HS-5 (cell line): ENCODE data around the gene MYDGF.
A peak's percentile ranks its signal among the peaks of the same experiment; 100 is the strongest.

Source experiments
- DNase-seq: peaks from one replicate; pipeline ENCODE4 v3.0.0-alpha.2; 2012; ENCODE audit warnings: low read depth

The MYDGF gene

DNA sequence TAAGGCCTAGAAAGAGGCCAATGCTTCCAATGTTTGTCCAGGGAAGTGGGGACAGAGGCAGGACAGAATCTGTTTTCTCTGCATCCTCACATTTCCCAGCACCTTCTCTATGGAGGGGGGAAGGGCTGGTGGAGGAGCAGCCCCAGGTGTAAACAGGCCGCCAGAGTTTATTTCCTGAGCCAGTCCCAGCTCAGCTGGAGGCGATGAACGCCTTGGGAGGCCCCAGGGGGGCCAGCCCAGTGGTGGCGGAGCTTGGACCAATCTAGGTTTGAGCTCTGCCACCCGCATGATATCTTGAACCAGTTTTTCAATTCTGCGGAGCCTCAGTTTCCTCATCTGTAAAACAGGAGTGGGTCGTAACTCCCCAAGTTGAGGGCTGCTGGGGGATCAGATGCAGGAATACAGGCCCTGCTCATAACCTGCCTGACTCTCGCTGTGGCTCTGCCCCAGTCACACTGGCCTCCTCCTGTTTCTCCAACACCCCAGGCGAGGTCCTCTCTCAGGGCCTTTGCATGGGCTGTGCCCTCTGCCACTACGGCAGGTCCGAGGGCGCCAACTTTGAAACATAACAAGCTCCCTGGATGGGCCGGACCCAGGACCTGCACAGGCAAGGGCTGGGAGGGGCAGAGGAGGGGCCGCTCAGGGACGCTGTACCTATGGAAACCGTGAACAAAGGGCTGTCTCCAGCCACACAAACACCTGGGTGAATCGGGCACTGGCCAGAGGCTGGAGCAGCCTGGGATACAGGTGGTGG lies 29.7 kb downstream of the MYDGF start:
- DNase-seq = no peak

DNA sequence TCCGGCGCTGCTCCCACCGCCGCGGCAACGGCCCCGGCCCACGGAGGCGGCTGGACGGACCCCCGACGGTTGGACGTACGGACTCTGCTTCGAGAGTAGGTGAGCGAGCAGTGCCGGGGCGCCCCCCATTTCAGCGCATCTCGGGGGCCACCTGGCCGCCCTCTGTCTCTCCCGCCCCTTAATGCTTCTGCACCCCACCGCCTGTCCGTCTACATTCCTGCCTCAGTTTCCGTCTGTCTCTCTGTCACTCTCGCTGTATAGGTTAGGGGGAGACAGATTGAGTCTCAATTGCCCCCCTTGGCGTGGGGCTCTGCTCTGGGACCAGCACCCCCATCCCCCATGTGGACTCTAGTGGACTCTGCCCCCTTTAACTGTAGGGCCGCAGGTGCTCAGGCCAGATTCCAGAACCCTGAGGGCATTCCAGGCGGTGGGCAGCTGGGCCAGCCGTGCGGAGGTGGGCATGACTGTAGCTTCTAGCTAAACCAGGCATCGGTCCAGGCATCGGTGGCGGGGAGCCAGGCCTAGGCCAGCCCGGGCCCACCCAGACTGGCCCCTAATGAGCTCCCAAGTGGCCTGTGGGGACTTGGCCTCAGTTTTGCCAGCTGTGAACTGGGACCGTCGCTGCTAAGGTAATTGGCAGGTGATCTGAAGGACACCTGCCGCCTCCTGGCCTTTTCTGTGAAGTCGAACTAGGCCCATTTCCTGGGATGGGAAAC lies 30.5 kb downstream of the MYDGF start:
- DNase-seq = no peak

- peak; percentile 73 for DNase-seq
These were observed 31.2 kb downstream of the MYDGF start, which contains the start of gene TNFAIP8L1 for GRCh38 chr19:4638828-4639530. TNFAIP8L1 (plus strand) TSS chr19:4639516; CDS start chr19:4651870, 12,354 bp downstream.

- no peak for DNase-seq
These were observed 31.8 kb downstream of the MYDGF start for GRCh38 chr19:4638317-4638716.

GRCh38 chr19:4636761-4637160 lies 33.4 kb downstream of the MYDGF start:
- DNase-seq = no peak

DNA sequence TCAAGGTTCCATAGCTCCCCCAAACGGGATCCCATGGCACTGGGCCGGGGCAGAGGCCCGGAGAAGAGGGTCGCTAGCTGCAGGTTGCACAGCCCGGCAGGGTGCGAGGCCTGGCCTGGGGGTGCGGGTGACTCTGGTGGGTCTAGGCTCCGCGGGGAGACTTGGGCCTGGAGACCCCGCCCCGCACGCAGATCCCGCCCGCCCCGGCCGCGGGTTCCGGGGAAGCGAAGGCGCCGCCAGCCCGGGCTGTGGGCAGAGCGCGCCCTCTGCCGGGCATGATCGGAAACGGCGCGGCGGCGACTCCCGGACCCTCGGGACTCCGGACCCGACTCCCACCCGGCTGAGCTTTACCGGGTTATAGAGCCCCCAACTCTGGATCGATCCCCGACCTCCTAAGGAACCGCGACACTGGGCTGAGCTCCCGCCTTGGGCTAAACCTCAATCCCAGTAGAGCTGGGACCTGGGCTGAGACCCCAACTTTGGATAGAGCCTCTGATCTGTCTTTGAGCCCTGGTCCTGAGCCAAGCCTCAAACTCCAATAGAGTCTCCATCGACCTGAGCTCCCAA lies 33.9 kb downstream of the MYDGF start:
- DNase-seq = no peak

- no peak for DNase-seq
These were observed 34.4 kb downstream of the MYDGF start for GRCh38 chr19:4635754-4636116.

DNA sequence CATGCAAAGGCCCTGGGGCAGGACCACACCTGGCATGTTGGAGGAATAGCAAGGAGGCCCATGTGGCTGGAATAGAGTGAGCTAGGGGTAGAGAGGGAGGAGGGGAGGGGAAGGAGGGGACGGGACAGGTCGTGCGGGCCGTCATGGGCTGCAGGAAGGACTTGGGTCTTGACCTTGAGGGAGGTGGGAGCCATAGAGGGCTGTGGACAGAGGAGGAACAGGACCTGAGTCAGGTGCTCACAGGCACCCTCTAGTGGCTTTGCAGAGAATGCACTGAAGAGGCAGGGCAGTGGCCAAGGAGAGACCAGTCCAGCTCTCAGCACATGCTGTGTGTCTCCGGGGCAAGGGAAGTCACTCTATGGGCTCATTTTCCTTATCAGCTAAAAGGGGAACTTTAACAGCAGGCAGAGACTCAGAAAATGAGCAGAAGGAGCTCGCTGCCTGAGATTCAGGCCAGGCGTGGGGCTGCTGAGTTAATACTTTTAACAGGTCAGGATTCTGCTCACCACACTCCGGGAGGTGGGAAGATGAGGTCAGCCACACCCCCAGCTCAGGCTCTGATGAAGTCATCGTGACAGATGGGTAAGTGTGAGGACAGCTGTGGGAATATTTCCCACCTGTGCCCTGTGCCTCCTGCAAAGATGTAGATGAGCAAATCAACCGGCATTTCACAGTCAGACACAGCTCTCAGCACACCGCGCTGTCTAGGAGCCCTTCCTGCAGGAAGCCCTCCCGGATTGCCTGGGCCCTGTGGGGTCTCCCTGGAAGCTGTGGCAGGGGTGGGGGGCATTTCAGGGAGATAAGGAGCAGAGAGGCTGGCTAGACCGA lies 36.8 kb downstream of the MYDGF start:
- DNase-seq = peak; percentile 63

DNA sequence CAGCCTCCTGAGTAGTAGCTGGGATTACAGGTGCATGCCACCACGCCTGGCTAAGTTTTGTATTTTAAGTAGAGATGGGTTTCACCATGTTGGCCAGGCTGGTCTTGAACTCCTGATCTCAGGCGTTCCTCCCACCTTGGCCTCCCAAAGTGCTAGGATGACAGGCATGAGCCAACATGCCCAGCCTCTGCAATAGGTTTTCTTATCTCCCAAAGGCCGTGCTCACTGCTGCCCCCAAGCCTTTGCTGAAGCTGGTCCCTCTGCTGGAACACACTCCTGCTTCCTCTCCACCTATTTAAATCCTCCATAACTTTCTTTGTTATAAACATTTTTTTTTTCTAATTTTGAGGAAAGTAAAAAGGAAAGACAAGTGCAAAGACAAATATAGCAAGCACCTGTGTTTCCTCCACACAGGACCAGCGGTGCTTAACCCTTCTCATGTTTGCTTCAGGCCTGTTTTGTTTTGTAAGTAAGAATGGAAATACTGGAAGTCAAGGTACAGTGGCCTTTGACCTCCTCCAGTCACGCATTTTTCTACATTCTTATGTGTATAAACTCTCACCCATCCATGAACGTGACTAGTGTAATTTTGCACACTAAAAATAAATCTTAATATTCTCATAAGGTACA lies 45.3 kb downstream of the MYDGF start:
- no peak for DNase-seq

GRCh38 chr19:4624301-4624700 lies 45.8 kb downstream of the MYDGF start:
- no peak for DNase-seq

- no peak for DNase-seq
These were observed 47.3 kb downstream of the MYDGF start for GRCh38 chr19:4622695-4623421.

- no peak for DNase-seq
These were observed 49.5 kb downstream of the MYDGF start for GRCh38 chr19:4620675-4621074.

DNA sequence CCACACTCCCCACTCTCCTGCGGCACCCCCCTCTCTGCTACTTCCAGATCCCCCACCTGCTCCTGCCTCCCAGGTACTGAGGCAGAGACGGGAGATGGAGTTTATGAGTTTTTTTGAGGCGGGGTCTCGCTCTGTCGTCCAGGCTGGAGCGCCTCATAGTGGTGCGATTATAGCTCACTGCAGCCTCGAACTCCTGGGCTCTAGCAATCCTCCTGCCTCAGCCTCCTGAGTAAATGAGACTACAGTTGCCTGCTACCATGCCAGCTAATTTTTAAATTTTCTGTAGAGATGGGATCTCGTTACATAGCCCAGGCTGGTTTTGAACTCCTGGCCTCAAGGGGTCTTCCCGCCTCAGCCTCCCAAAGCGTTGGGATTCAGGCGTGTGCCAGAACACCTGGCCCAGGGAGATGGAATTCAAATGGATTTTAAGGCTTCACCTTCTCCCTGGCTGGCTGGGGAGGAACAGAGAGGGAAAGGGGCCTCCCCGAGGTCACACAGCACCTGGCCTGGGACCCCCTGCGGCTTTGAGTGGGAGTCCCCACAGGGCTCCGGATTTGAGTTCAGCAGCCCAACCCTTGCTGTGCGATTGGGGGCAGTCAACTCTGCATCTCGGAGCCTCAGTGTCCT lies 50.4 kb downstream of the MYDGF start:
- no peak for DNase-seq

DNA sequence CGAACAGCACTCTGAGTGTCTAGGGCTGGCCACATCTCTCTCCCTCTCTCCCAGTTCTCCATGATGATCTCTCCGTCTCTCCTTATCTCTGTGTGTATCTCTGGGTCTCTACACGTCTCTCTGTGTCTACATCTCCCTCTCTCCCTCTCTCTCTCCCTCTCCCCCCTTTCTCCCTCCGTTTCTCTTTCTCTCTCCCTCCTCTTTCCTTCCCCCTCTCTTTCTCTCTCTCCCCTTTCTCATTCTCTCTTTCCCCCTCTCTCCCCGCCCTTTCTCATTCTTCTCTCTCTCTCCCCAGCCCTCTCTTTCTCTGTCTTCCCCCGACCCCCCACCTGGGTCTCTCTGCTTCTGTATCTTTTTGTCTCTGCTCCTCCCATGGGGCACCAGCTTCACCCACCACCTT lies 52.1 kb downstream of the MYDGF start:
- no peak for DNase-seq

DNA sequence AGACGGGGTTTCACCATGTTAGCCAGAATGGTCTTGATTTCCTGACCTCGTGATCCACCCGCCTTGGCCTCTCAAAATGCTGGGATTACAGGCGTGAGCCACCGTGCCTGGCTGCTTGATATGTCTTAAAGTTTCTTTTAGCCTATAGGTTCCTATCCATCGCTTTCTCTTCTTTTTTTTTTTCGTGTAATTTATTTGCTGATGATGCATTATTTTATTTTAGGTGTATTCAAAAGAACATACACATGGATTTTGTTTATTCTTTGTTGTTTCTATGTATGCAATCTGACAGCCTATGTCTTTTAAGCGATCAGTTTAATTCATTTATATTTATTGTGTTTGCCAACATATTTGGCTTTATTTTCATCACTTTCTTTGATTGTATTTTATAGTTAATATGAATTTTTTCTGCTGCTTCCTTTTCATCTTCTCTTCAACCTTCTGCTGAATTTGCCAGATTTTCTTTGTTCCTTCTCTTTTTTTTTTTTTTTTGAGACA lies 56.8 kb downstream of the MYDGF start:
- no peak for DNase-seq

DNA sequence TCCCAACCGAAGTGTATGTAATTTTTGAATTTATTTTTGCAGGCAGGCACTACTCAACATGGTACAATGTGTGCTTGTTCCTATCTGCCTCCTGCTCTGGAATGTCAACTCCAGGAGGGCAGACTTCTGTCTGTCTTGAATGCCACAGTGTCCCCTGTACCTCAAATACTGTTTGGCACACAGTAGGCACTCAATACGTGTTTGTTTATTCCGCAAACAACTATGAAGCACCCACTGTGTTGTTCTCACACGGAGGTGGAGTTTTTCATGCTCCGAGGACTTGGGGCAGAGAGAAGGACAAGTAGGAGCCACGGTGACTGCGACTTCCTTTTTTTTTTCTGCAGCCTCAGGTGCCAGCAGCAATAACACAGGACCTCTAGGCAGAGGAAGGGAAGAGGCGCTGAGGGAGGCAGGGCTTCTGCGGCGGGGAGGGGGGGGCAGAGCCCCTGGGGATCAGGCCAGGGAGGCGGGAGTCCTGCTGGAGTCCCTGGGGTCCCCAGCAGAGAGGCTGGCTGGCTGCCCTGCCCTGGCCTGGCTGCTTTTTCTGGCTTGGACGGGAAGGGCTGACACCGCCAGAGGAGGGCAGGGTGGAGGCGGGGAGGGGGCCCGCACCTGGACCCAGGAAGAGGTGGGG lies 60.1 kb downstream of the MYDGF start:
- no peak for DNase-seq
